Measurements from ENCODE around the gene TSHZ2.

The TSHZ2 gene

GRCh38 chr20:53133628-53134027 lies 161.5 kb downstream of the TSHZ2 start:
- no peak for DNase-seq (ENCODE audit: low read depth)

- DNase-seq (ENCODE audit: low read depth), result no peak
Observed at GRCh38 chr20:53136473-53136872, 164.3 kb downstream of the TSHZ2 start.

- DNase-seq (ENCODE audit: low read depth), result no peak
Observed at GRCh38 chr20:53138454-53139262, 166.5 kb downstream of the TSHZ2 start.

DNA sequence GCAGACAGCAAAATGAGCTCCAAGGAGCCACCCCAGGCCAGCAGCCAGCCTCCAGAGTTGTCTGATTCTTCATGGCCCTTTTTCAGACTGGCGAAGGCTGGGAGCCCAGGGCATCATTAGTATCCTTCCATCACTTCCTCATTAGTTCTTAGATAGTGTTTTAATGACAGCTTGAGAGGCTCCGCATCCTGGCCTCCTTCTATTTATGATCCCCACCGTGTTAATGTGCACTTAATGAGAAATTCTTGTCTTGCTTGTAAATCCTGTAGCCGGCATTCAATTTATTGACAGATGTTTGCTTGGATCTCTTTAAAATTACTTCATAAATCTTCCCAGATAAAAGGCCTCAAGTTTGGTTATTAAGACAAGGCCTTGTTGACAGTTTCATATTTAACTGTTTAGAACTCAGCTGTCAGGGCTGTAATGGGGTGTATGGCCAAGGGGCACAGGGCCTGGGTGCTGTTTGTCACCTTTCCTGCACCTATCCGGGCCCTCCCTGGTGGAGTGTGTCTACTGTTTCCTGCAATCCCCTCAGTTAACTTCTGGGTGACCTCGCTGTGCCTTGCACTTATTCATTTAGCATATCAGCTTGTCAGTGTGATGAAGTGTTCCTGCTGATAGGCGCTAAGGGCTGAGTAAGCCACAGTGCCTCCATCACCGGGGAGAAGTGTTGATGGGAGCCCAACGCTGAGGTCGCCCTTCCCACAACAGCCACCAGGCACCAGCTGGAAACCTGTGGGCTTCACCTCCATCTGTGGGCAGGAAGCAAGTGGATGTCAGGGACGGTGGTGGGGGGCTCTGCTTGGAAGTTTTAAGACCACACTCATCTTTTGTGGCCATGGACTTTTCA lies 169.3 kb downstream of the TSHZ2 start:
- no peak for DNase-seq (ENCODE audit: low read depth)

- DNase-seq (ENCODE audit: low read depth), result no peak
Observed at GRCh38 chr20:53142225-53143127, 170.3 kb downstream of the TSHZ2 start.

GRCh38 chr20:53146201-53146891 lies 174.2 kb downstream of the TSHZ2 start:
- no peak for DNase-seq (ENCODE audit: low read depth)

DNA sequence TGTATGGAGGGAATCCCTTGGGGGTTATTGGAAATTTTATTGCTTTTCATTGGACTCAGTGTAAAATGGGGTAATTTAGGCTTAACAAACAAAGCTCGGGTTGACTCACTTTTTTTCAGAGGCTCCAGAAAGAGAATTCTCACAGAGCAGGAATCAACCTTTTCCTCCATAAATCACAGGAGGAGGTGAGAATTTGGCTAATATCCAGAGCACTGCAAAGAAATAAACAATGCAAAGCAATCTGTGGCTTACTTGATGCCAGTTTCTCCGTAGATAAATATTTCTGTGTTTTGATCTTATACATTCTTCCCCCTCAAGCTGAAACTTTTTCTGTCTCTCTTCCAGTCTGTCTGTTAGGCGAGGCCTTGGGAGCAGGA lies 176.6 kb downstream of the TSHZ2 start:
- DNase-seq (ENCODE audit: low read depth), result no peak

- DNase-seq (ENCODE audit: low read depth), result no peak
Observed at GRCh38 chr20:53149148-53149889, 177.2 kb downstream of the TSHZ2 start.

DNA sequence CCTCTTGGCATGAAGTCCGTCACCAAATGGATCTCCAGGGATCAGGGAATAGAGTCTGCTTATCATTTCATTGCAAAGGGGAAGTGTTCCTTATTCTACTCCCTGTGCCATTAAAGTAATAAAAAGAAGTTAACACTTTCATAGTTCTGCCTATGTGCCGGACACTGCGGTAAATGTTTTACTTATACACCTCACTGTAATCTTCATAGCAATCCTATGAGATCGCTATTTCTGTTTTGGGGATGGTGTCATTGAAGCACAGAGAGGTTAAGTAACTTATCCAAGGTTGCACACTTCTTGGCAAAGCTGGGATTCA lies 177.7 kb downstream of the TSHZ2 start:
- DNase-seq (ENCODE audit: low read depth), result no peak

GRCh38 chr20:53150532-53150931 lies 178.4 kb downstream of the TSHZ2 start:
- DNase-seq (ENCODE audit: low read depth), result no peak

GRCh38 chr20:53152228-53152627 lies 180.1 kb downstream of the TSHZ2 start:
- DNase-seq (ENCODE audit: low read depth), result no peak

GRCh38 chr20:53154540-53154939 lies 182.4 kb downstream of the TSHZ2 start:
- no peak for DNase-seq (ENCODE audit: low read depth)

GRCh38 chr20:53157443-53158408 lies 185.6 kb downstream of the TSHZ2 start:
- peak; percentile 5 for DNase-seq (ENCODE audit: low read depth)

- no peak for DNase-seq (ENCODE audit: low read depth)
Observed at GRCh38 chr20:53159160-53159559, 187.0 kb downstream of the TSHZ2 start.

- DNase-seq (ENCODE audit: low read depth), result no peak
Observed at GRCh38 chr20:53161073-53161472, 188.9 kb downstream of the TSHZ2 start.

- DNase-seq (ENCODE audit: low read depth), result no peak
Observed at GRCh38 chr20:53161473-53161872, 189.3 kb downstream of the TSHZ2 start.

- no peak for DNase-seq (ENCODE audit: low read depth)
Observed at GRCh38 chr20:53162251-53162835, 190.2 kb downstream of the TSHZ2 start.

DNA sequence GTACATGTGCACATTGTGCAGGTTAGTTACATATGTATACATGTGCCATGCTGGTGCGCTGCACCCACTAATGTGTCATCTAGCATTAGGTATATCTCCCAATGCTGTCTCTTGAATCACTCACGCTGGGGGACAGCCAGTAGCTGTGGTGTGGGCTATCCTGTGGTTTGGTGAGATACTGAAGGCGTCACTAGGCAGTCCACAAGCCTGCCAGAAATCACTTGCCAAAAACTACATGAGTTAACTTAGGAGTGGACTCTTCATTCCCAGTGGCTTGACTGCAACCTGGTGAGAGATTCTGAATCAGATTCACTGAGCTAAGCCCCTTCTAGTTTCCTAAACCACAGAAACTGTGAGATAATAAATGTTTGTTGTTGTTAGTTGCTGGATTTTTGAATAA lies 191.3 kb downstream of the TSHZ2 start:
- no peak for DNase-seq (ENCODE audit: low read depth)

DNA sequence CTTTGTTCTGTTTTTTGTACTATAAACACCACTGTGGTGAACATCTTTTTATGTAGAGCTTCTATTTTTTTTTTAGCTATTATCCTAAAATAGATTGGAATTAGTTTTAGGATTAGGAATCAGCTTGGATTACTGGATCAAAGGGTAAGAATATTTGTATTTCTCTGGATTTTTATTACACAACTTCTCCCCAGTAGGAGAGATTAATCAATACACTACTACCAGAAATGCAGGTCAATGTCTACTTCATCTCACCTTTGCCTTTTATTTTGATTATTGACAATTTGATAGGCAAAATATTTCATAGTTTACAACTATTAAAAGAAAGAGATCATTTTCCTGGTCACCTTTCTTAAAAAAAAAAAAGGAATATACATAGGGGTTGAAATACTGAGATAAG lies 191.9 kb downstream of the TSHZ2 start:
- no peak for DNase-seq (ENCODE audit: low read depth)

DNA sequence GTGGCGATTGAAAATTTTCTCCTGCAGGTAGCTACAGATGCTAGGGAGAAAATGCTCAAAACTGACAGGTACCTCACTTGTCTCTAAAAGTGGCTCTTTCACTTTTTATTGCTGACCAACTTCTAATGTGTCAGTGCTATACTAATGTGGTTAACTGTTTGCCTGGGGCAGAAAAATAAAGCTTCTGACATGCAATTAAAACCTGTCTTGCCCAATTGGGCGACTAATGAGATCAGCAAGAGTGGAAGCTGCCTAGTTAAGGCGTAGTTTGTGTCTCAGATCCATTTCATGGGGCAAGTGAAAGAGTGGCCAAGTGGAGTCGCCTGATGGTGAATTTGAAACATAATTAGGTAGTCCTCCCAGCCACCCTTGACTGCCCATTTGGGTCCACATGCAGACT lies 193.3 kb downstream of the TSHZ2 start:
- no peak for DNase-seq (ENCODE audit: low read depth)
